ENCODE data around the gene ACAP1.

DNA sequence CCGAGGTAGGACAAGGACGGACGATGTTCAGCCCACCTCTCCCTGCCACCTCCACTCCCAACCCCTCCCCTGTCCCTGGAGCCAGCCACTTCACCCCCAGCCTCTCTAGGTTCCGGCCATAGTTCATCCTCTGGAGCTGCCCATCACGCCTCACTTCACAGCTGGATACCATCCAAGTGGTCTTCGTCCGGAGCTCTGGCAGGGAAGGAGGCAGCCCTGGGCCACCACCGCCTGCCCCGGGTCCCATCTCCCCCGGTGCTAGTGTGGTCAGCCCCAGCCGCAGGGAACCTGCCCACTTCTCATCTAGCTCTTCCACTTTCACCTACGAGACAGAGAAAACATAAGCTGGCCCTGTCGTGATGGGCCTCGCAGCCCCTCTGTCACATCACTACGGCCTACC is 14.9 kb upstream of the ACAP1 start:
- TF ChIP-seq, protein P1, sequence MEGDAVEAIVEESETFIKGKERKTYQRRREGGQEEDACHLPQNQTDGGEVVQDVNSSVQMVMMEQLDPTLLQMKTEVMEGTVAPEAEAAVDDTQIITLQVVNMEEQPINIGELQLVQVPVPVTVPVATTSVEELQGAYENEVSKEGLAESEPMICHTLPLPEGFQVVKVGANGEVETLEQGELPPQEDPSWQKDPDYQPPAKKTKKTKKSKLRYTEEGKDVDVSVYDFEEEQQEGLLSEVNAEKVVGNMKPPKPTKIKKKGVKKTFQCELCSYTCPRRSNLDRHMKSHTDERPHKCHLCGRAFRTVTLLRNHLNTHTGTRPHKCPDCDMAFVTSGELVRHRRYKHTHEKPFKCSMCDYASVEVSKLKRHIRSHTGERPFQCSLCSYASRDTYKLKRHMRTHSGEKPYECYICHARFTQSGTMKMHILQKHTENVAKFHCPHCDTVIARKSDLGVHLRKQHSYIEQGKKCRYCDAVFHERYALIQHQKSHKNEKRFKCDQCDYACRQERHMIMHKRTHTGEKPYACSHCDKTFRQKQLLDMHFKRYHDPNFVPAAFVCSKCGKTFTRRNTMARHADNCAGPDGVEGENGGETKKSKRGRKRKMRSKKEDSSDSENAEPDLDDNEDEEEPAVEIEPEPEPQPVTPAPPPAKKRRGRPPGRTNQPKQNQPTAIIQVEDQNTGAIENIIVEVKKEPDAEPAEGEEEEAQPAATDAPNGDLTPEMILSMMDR (IDR thresholded peaks at IDR 0.05), result no peak
- no peak for TF ChIP-seq POLR2AphosphoS5 (IDR thresholded peaks at IDR 0.05; ENCODE audit: low read depth, low read length)
- TF ChIP-seq, protein P2, sequence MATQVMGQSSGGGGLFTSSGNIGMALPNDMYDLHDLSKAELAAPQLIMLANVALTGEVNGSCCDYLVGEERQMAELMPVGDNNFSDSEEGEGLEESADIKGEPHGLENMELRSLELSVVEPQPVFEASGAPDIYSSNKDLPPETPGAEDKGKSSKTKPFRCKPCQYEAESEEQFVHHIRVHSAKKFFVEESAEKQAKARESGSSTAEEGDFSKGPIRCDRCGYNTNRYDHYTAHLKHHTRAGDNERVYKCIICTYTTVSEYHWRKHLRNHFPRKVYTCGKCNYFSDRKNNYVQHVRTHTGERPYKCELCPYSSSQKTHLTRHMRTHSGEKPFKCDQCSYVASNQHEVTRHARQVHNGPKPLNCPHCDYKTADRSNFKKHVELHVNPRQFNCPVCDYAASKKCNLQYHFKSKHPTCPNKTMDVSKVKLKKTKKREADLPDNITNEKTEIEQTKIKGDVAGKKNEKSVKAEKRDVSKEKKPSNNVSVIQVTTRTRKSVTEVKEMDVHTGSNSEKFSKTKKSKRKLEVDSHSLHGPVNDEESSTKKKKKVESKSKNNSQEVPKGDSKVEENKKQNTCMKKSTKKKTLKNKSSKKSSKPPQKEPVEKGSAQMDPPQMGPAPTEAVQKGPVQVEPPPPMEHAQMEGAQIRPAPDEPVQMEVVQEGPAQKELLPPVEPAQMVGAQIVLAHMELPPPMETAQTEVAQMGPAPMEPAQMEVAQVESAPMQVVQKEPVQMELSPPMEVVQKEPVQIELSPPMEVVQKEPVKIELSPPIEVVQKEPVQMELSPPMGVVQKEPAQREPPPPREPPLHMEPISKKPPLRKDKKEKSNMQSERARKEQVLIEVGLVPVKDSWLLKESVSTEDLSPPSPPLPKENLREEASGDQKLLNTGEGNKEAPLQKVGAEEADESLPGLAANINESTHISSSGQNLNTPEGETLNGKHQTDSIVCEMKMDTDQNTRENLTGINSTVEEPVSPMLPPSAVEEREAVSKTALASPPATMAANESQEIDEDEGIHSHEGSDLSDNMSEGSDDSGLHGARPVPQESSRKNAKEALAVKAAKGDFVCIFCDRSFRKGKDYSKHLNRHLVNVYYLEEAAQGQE (IDR thresholded peaks at IDR 0.05; ENCODE audit: insufficient read depth in 1 of 2, low read depth in 2 of 2, low read length in 1 of 2), result no peak
